Activated CD4-positive, alpha-beta T cell treated with anti-CD3 and anti-CD28 coated beads for 24 hours (primary cell): ENCODE measurements around the gene KAZN.

Experiments used
- DNase-seq, 2 donors: peaks; one replicate each; pipeline ENCODE4 v3.0.0-alpha.2; 2020; ENCODE audit warnings: low read depth in 2 of 2

The KAZN gene

GRCh38 chr1:14769486-14770274 lies 171.2 kb downstream of the KAZN start:
- DNase-seq, result no peak

- DNase-seq, result no peak
These were observed 175.0 kb downstream of the KAZN start for GRCh38 chr1:14773396-14774025.

DNA sequence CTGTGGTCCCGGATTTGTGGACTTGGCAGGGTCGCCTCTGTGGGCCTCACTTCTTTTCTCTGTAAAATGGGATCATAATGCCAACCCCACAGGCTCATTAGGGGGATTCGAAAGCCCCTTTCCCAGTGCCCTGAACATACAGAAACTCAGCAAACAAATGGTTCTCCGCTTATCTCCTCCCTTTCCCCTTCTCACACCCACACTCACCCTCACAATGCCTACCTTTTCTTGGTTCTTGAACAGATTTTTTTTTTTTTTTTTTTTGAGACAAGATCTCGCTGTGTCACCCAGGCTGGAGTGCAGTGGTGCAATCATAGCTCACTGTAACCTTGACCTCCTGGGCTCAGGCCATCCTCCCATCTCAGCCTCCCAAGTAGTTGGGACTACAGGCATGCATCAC lies 175.7 kb downstream of the KAZN start:
- DNase-seq, result no peak

- no peak for DNase-seq
These were observed 176.5 kb downstream of the KAZN start for GRCh38 chr1:14774988-14775387.

GRCh38 chr1:14775434-14775833 lies 176.9 kb downstream of the KAZN start:
- DNase-seq, result no peak

DNA sequence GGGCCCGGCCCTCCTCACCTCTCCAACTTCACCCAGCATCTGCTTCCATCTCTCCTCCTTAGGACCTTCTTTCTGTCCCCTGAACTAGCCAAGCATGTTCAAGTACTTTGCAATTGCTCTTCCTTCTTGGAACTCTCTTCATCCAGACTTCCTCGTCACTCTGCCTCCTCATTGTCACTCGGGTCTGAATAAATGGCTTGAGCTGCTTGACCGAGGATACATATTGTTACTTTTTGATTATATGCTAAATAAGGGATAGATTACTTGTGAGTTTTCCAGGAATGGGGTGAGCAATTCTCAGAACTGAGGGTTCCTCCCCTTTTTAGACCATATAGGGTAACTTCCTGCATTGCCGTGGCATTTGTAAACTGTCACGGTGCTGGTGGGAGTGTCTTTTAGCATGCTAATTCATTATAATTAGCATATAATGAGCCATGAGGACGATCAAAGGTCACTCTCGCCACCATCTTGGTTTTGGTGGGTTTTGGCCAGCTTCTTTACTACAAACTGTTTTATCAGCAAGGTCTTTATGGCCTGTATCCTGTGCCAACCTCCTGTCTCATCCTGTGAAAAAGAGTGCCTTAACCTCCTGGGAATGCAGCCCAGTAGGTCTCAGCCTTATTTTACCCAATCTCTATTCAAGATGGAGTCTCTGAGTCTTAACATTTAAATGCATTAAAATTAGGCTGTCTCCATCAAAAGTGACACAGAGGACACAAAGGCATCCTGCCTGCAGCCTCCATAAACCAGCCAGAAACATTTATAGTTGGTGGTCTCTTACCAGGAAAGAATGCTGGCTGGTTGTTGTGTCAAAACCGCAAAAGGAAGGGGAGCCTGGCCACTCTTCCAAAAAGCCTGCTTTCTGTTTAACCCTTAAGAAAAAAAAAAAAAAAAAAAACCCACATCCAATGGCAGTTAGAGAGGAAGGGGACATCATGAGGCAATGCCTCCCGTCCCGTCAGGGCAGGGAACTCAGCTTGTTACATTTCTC lies 179.3 kb downstream of the KAZN start:
- no peak for DNase-seq

- DNase-seq, result no peak
These were observed 180.0 kb downstream of the KAZN start for GRCh38 chr1:14778541-14778897.

- peak; percentile 12 to 23 for DNase-seq
These were observed 180.7 kb downstream of the KAZN start for GRCh38 chr1:14778898-14779865.

DNA sequence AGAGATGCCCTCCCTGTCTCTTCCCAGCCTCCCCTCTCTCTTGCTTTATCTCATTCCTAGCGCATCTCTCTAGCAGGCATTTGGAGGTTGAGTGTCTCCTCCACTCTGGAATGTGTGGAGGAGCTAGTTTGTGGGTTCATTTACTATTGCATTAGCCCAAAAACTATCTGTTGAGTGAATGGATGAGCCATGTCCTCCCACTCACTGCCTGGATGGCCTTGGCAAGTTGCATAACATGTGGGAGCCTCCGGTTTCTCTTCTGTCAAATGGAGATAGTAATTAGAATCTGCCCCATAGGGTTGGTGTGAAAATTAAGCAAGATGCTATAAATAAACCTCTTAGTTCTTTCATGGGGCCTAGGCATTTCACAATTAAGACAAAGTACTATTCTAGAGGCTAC lies 181.8 kb downstream of the KAZN start:
- DNase-seq, result no peak

DNA sequence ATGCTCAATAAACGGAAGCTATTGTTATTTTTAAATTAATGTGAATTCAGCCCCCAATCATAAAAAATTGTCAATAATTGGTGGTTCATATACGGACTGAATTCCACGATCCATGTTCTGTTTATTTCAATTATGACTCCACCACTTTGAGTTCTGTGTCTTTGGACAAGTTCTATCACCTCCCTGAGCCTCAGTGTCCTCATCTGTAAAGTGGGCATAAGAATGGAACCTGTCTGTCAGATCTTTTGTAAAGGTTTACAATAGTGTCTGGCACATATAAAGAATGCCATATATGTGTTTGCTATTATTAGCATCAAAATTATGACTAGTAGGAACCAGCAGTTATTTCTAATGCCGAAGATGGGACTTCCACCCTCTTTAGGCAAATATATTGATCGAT lies 183.3 kb downstream of the KAZN start:
- DNase-seq, result no peak

- no peak for DNase-seq
These were observed 184.5 kb downstream of the KAZN start for GRCh38 chr1:14782741-14783591.

- DNase-seq, result no peak
These were observed 185.1 kb downstream of the KAZN start for GRCh38 chr1:14783592-14783886.

DNA sequence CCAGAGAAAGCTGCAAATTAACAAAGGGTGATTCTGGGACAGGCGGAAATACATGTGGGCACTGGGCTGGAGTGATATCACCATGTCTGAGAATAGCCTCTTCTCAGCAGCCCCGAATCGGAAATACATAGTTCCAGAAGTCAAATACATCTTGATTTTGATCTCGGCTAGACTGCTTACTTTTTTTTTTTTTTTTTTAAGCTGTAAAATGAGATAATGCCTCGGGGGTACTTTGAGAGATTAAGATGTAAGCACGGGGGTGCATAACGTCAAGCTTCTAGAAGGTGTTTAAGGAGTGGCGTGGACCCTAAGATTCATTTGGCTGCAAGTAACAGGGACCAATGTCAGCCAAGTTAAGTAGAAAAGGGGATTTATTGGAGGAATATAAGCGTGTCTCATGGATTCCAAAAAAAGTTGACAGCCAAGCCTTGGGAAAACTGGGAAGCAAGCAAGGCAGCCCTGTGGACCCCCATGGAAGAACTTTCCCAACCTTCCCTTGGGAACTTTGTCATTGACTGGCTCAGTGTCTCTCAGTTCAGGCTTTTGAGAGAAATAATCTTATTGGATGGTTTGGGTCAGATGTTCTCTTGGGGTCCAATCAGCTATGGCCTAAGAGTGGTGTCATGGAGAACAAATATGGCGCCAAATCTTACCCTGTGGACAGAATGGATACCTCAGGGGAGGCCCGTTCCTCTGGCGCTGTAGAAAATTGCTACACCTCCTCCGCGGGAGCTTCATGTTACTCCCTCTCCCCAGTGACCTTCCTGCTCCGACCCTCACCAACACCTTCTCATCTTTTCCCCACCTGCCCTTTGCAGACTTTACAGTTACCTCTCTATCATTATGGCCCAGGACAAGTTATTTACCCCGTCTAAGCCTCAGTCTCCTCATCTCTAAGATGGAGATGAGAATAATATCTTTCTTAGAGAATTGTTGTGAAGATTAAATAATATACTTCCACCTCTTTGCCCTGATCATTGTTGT lies 186.6 kb downstream of the KAZN start:
- no peak for DNase-seq

DNA sequence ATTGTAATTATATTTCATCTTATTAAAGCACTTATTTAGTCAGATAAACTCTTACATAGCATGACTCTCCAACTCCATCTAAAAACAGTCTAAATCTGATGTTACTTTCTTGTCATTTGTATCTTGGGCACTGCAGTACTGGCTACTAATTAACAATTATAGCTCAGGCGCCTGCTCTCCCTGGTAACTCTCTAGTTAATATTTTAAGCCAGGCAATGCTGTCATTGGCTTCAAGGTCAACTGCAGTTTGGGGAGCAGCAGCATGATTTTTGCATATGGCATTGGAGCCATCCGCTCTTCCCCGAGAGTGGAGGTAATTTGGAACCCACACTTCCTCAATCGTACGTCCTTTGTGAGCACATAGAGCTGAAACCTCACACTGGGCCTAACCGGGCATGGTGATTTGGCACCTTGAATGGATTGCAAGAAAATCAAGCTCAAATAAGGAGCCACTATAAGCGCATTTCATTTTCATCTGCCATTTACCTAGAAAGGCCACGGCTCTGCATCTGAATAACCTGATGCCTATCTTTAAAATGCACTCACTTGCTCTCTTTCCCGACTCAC lies 187.7 kb downstream of the KAZN start:
- DNase-seq, result no peak

DNA sequence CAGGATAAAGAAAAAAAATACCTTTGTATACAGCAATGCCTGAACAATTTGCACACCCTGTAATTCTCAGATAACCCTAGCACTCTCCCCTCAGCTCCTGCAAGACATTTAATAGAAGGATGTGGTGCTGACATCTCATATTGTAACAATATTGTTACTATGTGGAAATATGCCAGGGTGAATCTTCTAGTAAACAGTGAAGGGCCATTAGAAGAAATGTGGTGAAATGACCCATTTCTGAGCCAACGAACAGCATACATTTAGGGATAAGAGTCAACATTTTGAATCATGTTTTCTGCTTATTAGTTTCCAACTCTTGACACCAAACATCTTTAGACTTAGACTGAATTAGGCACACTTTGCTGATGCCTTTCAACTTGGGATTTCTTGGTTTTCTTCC lies 188.2 kb downstream of the KAZN start:
- DNase-seq, result no peak

DNA sequence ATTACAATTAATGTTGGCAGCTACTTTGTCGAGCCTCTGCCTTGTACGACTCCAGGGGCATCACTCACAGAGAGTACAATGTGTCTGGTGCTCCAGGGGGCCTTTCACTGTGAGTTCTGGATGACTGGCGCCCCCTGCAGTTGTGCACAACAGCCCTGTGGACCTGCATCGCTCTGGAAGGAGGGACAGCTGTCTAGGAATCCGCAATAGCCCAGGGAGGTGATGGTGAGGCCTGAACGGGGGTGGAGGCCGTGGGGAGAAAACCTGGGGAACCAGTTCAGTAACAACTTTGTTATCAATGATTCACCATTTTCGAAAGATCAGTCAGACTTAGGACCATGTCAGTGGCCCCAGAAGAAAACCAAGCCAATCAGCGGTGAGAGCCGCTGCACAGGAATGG lies 189.1 kb downstream of the KAZN start:
- DNase-seq, result no peak

- DNase-seq, result no peak
These were observed 189.6 kb downstream of the KAZN start for GRCh38 chr1:14788080-14788479.

GRCh38 chr1:14790982-14791381 lies 192.5 kb downstream of the KAZN start:
- no peak for DNase-seq

DNA sequence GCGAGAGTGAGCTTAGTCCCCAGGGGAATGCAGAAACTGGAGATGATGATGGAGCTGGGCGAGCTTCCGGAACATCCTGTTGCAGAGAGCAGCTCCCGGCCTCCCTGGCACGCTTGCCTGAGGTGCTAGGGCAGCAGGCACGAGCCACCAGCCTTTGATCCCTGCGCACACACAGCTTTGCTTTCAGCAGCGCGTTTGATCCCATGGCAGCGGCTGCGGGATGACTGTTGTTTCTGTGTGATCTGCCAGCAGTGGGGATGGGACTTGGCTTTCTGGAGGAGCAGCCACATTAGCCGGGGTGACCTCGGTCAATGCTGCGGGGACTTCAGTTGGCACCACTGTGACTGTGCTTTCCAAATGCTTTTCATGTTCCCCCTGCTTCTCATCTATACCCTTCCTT lies 193.2 kb downstream of the KAZN start:
- DNase-seq, result no peak
